GM12874 (cell line): ENCODE measurements around the gene ZDHHC11B.

Experiments used
- CTCF ChIP-seq: IDR thresholded peaks from 2 replicates; pipeline ENCODE4 v1.5.1; 2011; ENCODE audit warnings: low read depth, mild to moderate bottlenecking, control low read depth, low read length, moderate library complexity; ENCODE audit not compliant: insufficient read depth

The ZDHHC11B gene

DNA sequence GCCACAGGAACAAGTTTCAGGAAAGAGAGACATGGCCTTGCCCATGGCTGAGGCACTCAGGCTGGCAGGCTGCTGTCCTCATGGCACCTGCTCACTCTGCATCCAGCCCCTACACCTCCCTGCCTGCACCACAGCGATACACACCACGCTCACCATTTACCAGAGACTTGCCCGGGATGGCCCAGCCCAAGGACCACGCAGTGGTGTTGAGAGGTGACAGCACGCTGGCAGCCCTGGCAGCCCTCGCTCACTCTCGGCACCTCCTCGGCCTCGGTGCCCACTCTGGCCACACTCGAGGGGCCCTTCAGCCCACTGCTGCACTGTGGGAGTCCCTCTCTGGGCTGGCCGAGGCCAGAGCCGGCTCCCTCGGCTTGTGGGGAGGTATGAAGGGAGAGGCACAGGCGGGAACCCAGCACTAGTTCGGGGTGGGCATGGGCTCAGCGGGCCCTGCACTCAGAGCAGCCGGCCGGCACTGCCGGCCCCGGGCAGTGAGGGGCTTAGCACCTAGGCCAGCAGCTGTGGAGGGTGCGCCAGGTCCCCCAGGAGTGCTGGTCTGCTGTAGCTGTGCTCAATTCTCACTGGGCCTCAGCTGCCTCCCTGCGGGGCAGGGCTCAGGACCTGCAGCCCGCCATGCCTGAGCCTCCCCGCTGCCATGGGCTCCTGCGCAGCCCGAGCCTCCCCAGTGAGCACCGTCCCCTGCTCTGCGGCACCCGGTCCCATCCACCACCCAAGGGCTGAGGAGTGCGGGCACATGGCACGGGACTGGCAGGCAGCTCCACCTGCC, 20.3 kb downstream of the ZDHHC11B start:
- TF ChIP-seq CTCF, result no peak

DNA sequence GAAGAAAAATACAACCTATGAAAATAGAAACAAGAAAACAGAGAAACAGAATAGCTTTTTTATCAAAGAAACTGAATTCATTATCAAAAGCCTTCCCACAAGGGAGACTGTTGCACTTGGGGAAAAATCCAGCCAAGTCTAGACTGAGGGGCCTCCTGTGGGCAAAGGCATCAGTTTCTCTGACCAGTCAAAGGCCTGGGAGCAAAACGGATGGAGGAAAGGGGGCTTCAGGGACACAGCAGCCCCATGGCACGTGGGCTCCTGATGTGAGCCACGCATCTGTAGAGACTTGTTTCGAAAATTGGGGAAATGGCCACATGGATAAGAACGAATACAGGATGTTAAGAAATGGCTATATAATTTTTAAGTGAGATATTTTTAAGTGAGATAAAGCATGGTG, 21.1 kb downstream of the ZDHHC11B start:
- no peak for TF ChIP-seq CTCF

DNA sequence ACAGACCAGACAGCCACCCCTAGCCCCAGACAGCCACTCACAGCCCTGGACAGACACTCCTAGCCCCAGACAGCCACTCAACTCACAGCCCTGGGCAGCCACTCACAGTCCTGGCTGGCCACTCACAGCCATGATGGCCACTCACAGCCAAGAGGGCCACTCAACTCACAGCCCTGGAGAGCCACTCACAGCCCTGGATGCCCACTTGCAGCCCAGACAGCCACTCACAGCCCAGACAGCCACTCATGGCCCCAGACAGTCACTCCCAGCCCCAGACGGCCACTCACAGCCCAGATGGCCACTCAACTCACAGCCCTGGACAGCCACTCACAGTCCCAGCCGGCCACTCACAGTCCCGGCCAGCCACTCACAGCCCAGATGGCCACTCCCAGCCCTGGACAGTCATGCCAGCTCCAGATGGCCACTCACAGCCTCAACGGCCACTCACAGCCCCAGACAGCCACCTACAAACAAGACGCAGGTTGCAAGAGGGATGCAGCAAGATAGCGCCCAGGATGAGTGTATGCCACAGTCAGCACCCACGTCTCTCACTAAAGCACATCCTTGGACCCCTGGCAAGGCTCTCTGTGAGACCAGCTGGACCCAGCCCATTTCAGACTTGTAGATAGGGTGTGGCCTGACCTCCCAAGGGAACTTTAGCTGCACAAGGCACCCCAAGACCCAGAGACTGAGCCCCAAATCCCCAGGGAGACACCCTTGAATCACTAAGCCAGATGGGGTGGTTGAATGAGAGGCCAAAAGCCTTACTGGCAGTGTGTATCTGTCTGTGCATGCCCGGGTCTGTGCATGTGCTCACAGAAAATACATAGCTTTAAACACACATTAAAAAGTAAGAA, 22.4 kb downstream of the ZDHHC11B start:
- no peak for TF ChIP-seq CTCF

DNA sequence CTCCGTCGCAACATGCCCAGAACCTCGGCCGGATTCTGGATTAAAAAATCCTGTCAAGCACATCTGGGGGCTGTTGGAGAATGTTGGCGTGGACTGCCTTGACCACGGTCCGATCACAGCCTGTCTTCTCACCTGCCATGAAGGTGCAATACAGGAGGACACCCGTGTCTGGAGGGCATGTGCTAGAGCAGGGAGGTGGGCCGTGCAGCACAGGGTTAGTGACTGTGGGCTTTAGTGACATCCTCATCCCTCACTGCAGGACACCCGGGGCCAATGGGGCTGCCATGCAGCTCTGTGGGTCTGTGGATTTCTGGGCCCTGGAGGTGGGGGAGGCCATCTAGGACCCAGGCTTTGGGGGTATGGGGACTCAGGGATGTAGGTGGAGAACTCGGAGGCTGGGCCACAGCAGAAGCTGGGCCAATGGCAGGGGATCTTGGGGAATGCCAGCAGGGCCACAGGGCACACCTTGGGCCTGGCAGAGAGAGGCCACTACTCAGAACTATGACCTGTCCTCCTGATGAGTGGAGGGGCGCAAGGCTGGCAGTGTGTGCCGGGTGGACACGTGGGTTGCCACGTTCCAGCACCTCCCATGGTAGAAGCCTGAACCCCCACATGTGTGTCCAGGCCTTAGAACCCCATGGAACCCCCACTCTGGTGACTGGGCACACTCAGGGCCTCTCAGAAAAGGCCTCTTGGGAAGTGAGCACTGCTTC, 23.3 kb downstream of the ZDHHC11B start:
- no peak for TF ChIP-seq CTCF

DNA sequence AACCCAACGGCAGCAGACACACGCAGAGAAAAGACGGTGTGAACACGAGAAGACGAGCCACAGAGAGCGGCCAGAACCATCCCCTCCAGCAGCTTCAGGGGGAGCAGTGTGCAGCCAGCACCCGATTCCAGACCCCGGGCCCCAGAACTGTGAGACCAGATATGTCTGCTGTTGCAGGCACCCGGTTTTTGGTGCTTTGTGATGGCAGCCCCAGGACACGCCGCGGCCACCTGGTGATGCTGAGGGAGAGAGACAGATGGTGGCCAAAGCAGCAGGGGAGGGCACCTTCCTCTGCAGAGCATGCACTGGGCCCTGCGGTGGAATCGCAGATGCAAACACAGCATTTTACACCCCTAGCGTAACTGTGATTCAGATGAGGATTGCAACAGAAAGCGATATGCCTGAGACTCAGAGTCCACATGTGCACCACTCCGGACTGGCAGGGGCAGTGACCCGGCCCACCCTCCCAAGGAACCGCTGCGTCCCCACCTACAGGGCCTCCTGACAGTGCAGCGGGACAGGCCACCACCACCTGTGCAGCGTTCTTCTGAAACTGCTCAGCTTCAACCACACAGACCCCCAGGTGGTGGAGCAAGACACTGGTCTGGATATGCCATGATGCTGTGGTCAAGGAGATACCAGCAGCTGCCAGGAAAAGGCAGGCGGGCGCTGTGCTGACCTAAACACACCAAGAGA, 24.0 kb downstream of the ZDHHC11B start:
- no peak for TF ChIP-seq CTCF

- no peak for TF ChIP-seq CTCF
Observed at GRCh38 chr5:759781-760362, 24.7 kb downstream of the ZDHHC11B start.
